NCI-H1092 (cell line): ENCODE results near the gene ANKRD40CL.

ENCODE experiments used
- DNase-seq: peaks from one replicate; lab custom pipeline; 2025; lab: John Stamatoyannopoulos, UW

Gene ANKRD40CL

GRCh38 chr17:50787106-50787505 lies 19.8 kb upstream of the ANKRD40CL start:
- no peak for DNase-seq

- peak; percentile 38 for DNase-seq
Observed at GRCh38 chr17:50785946-50786570, 18.7 kb upstream of the ANKRD40CL start.

GRCh38 chr17:50785126-50785525 lies 17.8 kb upstream of the ANKRD40CL start:
- DNase-seq = no peak

- DNase-seq = no peak
Observed at GRCh38 chr17:50783905-50784304, 16.6 kb upstream of the ANKRD40CL start.

- DNase-seq = peak; percentile 58
Observed at GRCh38 chr17:50783193-50783660, 15.9 kb upstream of the ANKRD40CL start.

DNA sequence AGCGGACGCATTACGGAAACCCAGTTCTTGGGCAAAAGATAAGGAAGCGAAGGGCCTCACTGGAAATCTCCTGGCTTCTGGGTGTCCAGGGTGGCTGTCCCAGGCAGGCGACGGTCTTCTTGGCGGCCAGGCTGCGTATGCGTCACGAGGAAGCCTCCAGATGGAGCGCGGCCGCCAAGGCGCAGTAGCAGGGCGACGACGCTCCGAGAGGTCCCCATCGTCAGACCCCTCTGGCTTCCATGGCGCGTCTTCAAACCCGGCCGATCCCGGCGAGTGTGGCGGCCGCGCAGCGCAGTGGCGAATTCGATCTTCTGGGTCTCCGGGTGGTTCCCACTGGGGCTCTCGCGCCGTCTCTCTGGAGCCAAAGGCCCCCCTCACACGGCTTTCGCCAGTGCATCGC lies 13.8 kb upstream of the ANKRD40CL start:
- DNase-seq = no peak

- no peak for DNase-seq
Observed at GRCh38 chr17:50779747-50780353, 12.5 kb upstream of the ANKRD40CL start.

DNA sequence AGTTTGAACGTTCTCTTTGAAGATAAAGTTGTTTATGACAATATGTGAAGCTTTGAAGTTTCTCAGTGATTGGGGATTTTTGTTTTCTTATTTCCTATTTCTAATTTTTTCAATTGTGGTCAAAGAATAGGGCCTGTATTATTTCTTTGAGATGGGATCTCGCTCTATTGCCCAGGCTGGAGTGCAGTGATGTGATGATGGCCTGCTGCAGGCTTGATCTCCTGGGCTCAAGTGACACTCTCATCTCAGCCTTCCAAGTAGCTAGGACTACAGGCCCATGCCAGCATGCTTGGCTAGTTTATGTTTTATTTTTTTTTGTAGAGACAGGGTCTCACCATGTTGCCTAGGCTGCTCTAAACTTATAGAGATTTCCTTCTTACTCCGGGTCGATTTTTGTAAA lies 11.7 kb upstream of the ANKRD40CL start:
- no peak for DNase-seq

- DNase-seq = no peak
Observed at GRCh38 chr17:50778471-50778870, 11.2 kb upstream of the ANKRD40CL start.

DNA sequence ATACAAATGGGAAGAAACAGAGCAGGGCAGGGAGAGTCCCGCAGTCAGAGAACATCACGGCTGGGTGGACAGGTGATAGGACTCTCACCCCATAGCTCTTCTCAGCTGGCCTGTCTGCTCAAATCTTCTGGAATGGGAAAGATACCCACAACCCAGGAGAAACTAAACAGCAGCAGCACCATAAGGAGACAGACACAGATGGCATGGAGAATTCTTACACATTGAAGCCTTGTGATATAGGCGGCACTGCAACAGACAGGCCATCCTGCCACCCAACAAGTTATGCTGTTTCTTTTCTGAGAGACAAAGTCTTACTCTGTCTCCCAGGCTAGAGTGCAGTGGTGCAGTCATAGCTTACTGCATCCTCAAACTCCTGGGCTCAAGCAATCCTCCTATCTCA lies 8.6 kb upstream of the ANKRD40CL start:
- no peak for DNase-seq

DNA sequence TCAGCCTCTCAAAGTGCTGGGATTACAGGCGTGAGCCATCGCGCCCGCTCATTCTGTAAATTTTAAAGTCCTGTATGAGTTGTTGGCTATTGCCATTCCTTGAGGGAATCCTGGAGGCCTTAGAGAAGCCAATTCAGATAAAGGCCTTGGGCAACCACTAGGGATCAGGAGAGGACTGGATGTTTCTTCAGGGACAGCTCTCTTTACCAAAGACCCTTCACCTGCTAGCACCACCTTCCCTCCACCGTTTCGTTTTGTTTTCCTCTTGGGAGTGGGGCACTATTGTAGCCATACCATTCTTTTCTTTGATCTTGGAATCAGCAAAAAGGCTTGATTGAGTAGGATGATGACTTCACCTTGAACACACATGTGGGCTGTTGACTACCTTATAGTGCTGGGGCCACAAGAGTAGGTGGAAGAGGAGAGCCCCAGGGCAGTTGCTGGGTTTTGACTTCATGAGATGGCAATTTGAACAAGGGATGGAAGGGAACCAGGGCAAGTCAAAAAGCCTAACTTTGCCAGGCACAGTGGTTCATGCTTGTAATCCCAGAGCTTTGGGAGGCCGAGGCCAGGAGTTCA lies 7.0 kb upstream of the ANKRD40CL start:
- no peak for DNase-seq

DNA sequence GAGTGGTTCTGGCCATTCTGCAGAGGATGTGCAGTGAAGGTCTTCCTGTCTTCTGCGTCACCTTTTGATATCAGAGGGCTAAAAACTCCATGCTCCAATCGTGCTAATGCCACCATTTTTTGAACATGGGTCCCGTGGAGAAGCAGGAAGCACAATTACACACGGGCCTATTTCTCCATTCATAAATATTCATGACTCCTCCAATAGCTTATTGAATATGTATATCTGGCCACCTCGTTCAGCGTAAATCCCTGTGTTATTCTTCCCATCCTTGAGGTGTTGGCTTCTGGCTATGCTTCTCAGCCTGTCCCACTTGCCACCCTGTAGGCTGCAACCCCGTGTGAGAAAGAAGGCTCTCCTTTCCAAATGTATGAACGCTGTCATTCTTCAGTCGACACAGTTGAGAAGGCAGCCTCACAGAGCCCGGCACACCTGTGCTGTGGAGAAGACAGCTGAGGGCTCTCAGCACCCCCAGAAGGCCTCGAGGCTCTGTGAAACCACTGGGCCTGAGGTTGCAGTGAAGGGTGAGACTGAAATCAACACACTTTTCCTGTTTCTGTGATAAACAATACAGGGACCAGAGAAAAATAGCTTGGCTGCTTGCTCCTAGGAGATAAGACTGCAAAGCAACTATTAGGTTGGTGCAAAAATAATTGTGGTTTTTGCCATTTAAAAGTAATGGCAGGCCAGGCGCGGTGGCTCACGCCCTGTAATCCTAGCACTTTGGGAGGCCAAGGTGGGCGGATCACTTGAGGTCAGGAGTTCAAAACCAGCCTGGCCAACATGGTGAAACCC lies 4.9 kb upstream of the ANKRD40CL start:
- DNase-seq = no peak

DNA sequence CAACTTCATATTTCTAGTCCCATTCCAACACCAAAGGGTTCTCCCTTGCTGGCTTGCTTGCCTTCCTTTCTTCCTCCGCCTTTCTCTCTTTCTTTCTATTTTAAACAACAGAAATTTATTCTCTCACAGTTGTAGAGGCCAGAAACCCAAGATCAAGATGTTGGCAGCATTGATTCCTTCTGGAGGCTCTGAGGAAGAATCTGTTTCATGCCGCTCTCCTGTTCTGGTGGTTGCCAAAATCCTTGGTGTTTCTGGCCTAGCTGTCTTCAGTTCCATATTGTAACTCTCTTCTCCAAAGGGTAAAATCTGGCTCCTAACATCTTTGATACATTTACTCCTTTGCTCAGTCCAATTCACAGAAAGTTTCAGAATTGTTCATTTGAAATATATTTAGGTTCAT lies 3.0 kb upstream of the ANKRD40CL start:
- DNase-seq = no peak

DNA sequence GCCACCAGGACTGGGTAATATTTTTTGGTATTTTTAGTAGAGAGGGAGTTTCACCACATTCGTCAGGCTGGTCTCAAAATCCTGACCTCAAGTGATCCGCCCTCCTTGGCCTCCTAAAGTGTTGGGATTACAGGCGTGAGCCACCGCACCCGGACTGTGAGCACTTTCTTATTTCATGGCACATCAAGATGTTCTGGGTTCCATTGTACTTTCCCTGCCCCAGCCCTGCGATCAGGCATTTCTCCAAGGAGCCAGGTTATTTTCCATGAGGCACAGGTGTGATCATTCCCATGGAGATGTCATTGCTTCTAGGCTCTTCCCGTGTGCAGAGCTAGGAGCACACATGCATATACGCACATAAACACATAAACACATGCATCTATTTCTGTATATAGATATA lies 2.6 kb upstream of the ANKRD40CL start:
- DNase-seq = no peak

DNA sequence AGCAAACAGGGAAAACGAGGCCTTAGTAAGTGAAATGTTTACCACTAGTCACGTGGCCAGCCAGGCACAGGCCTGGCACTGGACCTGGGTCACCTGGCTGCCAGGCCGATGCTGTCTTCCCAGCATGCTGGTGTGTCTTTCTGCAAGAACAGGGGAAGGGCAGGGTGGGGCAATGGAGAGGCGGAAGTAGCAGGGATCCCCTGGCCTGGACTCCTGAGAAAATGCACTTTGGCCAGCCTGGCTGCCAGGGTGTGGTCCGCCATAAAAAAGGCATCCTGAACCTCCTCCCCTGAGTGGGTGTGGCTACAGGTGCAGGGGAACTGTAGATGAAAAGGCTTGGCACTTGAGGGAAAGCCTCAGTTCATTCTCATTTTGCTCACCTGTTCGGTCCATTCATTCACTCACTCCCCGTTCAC lies 1.0 kb upstream of the ANKRD40CL start:
- no peak for DNase-seq

- DNase-seq = no peak
Observed at GRCh38 chr17:50767030-50767429, 288 bp downstream of the ANKRD40CL start.

DNA sequence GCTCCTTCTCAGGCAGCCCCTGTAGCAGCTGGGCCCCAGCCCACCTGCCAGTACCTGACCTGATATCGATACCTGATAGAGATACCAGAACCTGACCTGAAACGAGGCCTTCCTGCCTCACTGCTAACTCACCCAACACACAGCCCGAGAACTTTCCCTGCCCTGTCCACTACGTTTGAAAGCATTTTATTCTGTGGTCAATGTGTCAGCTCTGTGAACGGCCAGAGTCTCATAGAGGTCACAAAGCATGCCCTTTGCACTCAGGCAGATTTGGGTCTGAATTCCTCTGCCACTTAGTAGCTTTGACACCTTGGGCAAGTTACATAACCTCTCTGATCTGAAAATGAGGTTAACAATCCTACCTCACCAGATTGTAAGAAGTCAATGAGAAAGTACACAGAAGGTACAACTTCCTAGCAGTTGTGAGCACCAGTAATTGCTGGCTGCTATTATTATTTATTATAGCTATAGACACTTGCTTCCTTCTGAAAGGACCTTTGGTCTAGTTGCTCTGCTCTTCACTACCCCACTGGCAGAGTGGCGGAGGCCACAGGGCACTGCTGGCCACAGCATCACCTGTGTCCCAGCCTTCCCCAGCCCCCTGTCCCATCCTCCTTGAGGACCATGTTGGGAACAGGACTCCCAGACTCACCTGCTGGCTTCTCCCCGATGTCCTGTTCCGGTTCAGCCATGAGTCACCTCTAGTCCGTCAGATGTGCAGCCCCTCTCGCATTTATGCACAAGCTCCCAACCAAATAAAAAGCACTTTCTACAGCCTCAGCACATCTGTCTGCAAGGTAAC lies 895 bp downstream of the ANKRD40CL start:
- DNase-seq = no peak

- no peak for DNase-seq
Observed at GRCh38 chr17:50765454-50766221, 1.7 kb downstream of the ANKRD40CL start.

- DNase-seq = no peak
Observed at GRCh38 chr17:50764734-50765149, 2.6 kb downstream of the ANKRD40CL start.

- no peak for DNase-seq
Observed at GRCh38 chr17:50763716-50764475, 3.4 kb downstream of the ANKRD40CL start.
